Neural progenitor cell (in vitro differentiated cells): ENCODE measurements around the gene FUZ. TPM values are rescaled to one million over a fixed set of nuclear protein-coding genes. Genes with fewer than 3 reads are reported as not detected.

ENCODE experiments used
- DNase-seq: peaks from one replicate; pipeline ENCODE4 v3.0.0-alpha.2; 2016; ENCODE audit warnings: low spot score
- H2AFZ ChIP-seq: fragments of 200-600 bp; sonication (generic); replicated peaks from 2 replicates; pipeline ENCODE4 v1.6.1; 2016; ENCODE audit warnings: antibody characterized with exemption
- H3F3A ChIP-seq: fragments of 200-600 bp; sonication (generic); 2 replicates; pipeline ENCODE4 v1.6.1; 2016; ENCODE audit warnings: antibody characterized with exemption, low read depth
- H3K27ac ChIP-seq: fragments of 200-600 bp; sonication (generic); 2 replicates; pipeline ENCODE4 v1.5.1; 2016; ENCODE audit warnings: mild to moderate bottlenecking
- H3K27me3 ChIP-seq: fragments of 200-600 bp; sonication (generic); 2 replicates; pipeline ENCODE4 v1.6.1; 2016; ENCODE audit warnings: mild to moderate bottlenecking, moderate library complexity
- H3K36me3 ChIP-seq: fragments of 200-600 bp; sonication (generic); 2 replicates; pipeline ENCODE4 v1.5.1; 2016
- H3K4me1 ChIP-seq: fragments of 200-600 bp; sonication (generic); 2 replicates; pipeline ENCODE4 v1.6.1; 2016; ENCODE audit warnings: mixed run types
- H3K4me2 ChIP-seq: fragments of 200-600 bp; sonication (generic); 2 replicates; pipeline ENCODE4 v1.6.1; 2016
- H3K4me3 ChIP-seq: fragments of 200-600 bp; sonication (generic); 2 replicates; pipeline ENCODE4 v1.5.1; 2016
- H3K79me2 ChIP-seq: fragments of 200-600 bp; sonication (generic); 2 replicates; pipeline ENCODE4 v1.6.1; 2016; ENCODE audit warnings: low read depth
- H3K9ac ChIP-seq: fragments of 200-600 bp; sonication (generic); 2 replicates; pipeline ENCODE4 v1.6.1; 2016
- H3K9me3 ChIP-seq: fragments of 200-600 bp; sonication (generic); 2 replicates; pipeline ENCODE4 v1.5.1; 2016; ENCODE audit warnings: low read depth
- H4K20me1 ChIP-seq: fragments of 200-600 bp; sonication (generic); 2 replicates; pipeline ENCODE4 v1.6.1; 2016; ENCODE audit warnings: low read depth
- H3K27ac Mint-ChIP-seq: 3 replicates; pipeline ENCODE4 v1.8.0; 2021; ENCODE audit warnings: mixed read lengths
- H3K27me3 Mint-ChIP-seq: 2 replicates; pipeline ENCODE4 v1.8.0; 2022; ENCODE audit warnings: low read depth, mild to moderate bottlenecking, inconsistent platforms, moderate library complexity, mixed read lengths; ENCODE audit not compliant: insufficient read depth
- H3K36me3 Mint-ChIP-seq: 3 replicates; pipeline ENCODE4 v1.8.0; 2021; ENCODE audit warnings: mixed read lengths
- H3K4me1 Mint-ChIP-seq: 3 replicates; pipeline ENCODE4 v1.8.0; 2021; ENCODE audit warnings: mixed read lengths
- H3K4me3 Mint-ChIP-seq: 3 replicates; pipeline ENCODE4 v1.8.0; 2021; ENCODE audit warnings: mild to moderate bottlenecking, moderate library complexity, mixed read lengths
- H3K9me3 Mint-ChIP-seq: 3 replicates; pipeline ENCODE4 v1.8.0; 2020; ENCODE audit warnings: mixed read lengths
- CTCF ChIP-seq: fragments of 200-600 bp; sonication (generic); IDR thresholded peaks from 2 replicates; pipeline ENCODE4 v1.5.1; 2017; ENCODE audit warnings: antibody characterized with exemption, mild to moderate bottlenecking
- EZH2 ChIP-seq: fragments of 200-600 bp; sonication (generic); IDR thresholded peaks from 2 replicates; pipeline ENCODE4 v1.6.1; 2017; ENCODE audit warnings: antibody characterized with exemption, mild to moderate bottlenecking, moderate library complexity
- EZH2phosphoT487 ChIP-seq: fragments of 200-600 bp; sonication (generic); IDR thresholded peaks from 2 replicates; pipeline ENCODE4 v1.6.1; 2017; ENCODE audit warnings: antibody characterized with exemption
- total RNA-seq: library from RNA; depleted of rRNA; stranded (reverse); fragments of >200 nt; gene quantifications from 2 replicates; pipeline ENCODE4 v1.2.3, GENCODE V29; 2015; ENCODE audit warnings: low replicate concordance

Gene FUZ
- total RNA-seq, 1 donor from 2014 or later, result 24.6 TPM

GRCh38 chr19:49840321-49840720 is 27.2 kb upstream of the FUZ start:
- Histone ChIP-seq H3K4me1 (no peaks in the 10 kb centered on the region), H3F3A (peaks cover 6% of the 10 kb centered on the region), H3K27me3 (no peaks in the 10 kb centered on the region), H3K9ac (no peak overlapping the region), H3K4me3 (no peak overlapping the region), H2AFZ (no peak overlapping the region), H3K36me3 (no peaks in the 10 kb centered on the region), H3K27ac (no peak overlapping the region), H3K79me2 (no peaks in the 10 kb centered on the region), H3K4me2 (no peak overlapping the region), H3K9me3 (no peaks in the 10 kb centered on the region), H4K20me1 (no peaks in the 10 kb centered on the region)
- Mint-ChIP-seq H3K4me1 (peaks cover 2% of the 10 kb centered on the region), H3K4me3 (no peak overlapping the region), H3K9me3 (no peaks in the 10 kb centered on the region), H3K36me3 (peaks cover 35% of the 10 kb centered on the region), H3K27ac (peak overlapping the region; percentile 44), H3K27me3 (no peaks in the 10 kb centered on the region)
- no peak for DNase-seq
- TF ChIP-seq EZH2phosphoT487 (no peak), EZH2 (no peak), CTCF (no peak)

- Histone ChIP-seq H3K27ac (no peak overlapping the region), H3K27me3 (no peaks in the 10 kb centered on the region), H3K9ac (peak overlapping the region; percentile 39), H3K4me1 (no peaks in the 10 kb centered on the region), H3K79me2 (no peaks in the 10 kb centered on the region), H3K4me3 (no peak overlapping the region), H3F3A (peaks cover 5% of the 10 kb centered on the region), H4K20me1 (no peaks in the 10 kb centered on the region), H3K4me2 (no peak overlapping the region), H3K36me3 (no peaks in the 10 kb centered on the region), H3K9me3 (no peaks in the 10 kb centered on the region), H2AFZ (no peak overlapping the region)
- H3K36me3 Mint-ChIP-seq, result peaks cover 40% of the 10 kb centered on the region
- DNase-seq, result no peak
- peaks cover 2% of the 10 kb centered on the region for H3K4me1 Mint-ChIP-seq
- H3K4me3 Mint-ChIP-seq, result no peak overlapping the region
- no peak overlapping the region for H3K27ac Mint-ChIP-seq
- no peaks in the 10 kb centered on the region for H3K9me3 Mint-ChIP-seq
- H3K27me3 Mint-ChIP-seq, result no peaks in the 10 kb centered on the region
- TF ChIP-seq CTCF (no peak), EZH2 (no peak), EZH2phosphoT487 (no peak)
Observed at GRCh38 chr19:49839713-49840112, 26.6 kb upstream of the FUZ start.

- H3K36me3 ChIP-seq, result no peaks in the 10 kb centered on the region
- DNase-seq, result no peak
- H3K9ac ChIP-seq, result no peak overlapping the region
- peaks cover 5% of the 10 kb centered on the region for H3F3A ChIP-seq
- H3K4me3 ChIP-seq, result no peak overlapping the region
- no peak overlapping the region for H3K4me2 ChIP-seq
- Mint-ChIP-seq H3K9me3 (no peaks in the 10 kb centered on the region), H3K4me1 (peaks cover 2% of the 10 kb centered on the region), H3K4me3 (no peak overlapping the region), H3K27me3 (no peaks in the 10 kb centered on the region), H3K36me3 (peaks cover 41% of the 10 kb centered on the region), H3K27ac (no peak overlapping the region)
- H3K9me3 ChIP-seq, result no peaks in the 10 kb centered on the region
- TF ChIP-seq EZH2 (no peak), CTCF (no peak), EZH2phosphoT487 (no peak)
- no peak overlapping the region for H3K27ac ChIP-seq
- no peaks in the 10 kb centered on the region for H3K27me3 ChIP-seq
- no peaks in the 10 kb centered on the region for H3K4me1 ChIP-seq
- H3K79me2 ChIP-seq, result no peaks in the 10 kb centered on the region
- peaks cover 2% of the 10 kb centered on the region for H4K20me1 ChIP-seq
- H2AFZ ChIP-seq, result no peak overlapping the region
Observed at GRCh38 chr19:49838885-49839588, 25.9 kb upstream of the FUZ start.
